GM10266 (cell line): ENCODE results near the gene PBX4.
A peak's percentile ranks its signal among the peaks of the same experiment; 100 is the strongest.

ENCODE experiments used
- DNase-seq: peaks from one replicate; pipeline ENCODE4 v3.0.0; 2012; ENCODE audit errors: extremely low spot score
- TF ChIP-seq, protein P1 (sequence below): IDR thresholded peaks from 2 replicates; pipeline ENCODE4 v1.5.1; 2012; ENCODE audit warnings: mild to moderate bottlenecking, low read depth; ENCODE audit not compliant: control insufficient read depth, insufficient read depth; ENCODE audit errors: missing control alignments

The PBX4 gene

DNA sequence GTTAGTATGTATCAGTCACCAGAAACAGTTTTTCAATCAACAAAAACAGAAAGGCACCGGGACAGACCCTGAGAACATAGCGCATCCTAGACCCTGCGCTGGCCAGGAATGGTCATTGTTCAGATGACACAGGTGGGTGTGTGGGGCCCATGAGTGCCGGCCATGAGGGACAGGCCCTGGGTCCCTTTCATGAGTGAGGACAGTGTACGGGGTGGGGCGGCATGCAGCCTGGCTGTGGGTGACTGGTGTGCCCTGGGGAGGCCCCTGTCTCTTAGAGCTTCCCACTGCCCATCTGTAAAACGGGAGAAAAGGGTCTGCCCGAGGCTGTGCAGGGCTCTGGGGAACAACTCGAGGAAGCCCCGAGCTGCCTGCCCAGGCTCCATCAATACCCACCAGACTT, 25.8 kb downstream of the PBX4 start:
- TF ChIP-seq, protein P1, sequence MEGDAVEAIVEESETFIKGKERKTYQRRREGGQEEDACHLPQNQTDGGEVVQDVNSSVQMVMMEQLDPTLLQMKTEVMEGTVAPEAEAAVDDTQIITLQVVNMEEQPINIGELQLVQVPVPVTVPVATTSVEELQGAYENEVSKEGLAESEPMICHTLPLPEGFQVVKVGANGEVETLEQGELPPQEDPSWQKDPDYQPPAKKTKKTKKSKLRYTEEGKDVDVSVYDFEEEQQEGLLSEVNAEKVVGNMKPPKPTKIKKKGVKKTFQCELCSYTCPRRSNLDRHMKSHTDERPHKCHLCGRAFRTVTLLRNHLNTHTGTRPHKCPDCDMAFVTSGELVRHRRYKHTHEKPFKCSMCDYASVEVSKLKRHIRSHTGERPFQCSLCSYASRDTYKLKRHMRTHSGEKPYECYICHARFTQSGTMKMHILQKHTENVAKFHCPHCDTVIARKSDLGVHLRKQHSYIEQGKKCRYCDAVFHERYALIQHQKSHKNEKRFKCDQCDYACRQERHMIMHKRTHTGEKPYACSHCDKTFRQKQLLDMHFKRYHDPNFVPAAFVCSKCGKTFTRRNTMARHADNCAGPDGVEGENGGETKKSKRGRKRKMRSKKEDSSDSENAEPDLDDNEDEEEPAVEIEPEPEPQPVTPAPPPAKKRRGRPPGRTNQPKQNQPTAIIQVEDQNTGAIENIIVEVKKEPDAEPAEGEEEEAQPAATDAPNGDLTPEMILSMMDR = no peak
- DNase-seq = no peak

DNA sequence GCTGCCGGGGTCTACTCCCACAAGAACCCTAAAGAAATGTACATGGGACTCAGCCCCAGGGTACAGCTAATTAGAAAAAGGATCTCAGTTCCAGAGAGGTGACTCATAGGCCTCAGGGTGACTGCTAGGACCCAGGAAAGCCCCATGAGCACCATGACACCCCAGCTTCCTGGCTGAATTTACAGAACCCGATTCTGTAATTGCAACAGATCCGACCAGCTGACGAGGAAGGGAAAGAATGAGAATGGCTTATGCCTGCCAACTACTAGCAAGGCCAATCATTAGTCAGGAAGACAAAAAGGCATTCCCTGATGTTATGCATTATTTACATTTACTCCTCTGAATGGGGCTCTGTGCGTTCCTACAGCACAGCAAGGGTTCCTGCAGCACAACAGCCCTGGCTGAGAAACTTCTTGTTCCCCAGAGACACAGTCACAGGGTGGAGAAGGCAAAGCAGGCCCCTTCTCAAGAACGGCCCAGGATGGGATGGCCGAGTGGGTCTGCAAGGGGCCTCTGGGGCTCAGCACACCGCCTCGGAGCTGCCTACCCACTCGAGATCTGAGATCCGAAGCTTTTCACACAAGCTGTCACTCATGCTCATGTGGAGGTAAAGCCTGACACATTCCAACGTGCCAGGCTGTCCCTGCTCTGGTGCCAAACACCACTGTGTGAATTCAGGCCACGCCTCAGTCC, 27.2 kb downstream of the PBX4 start:
- DNase-seq = peak; percentile 72
- TF ChIP-seq, protein P1 = no peak

DNA sequence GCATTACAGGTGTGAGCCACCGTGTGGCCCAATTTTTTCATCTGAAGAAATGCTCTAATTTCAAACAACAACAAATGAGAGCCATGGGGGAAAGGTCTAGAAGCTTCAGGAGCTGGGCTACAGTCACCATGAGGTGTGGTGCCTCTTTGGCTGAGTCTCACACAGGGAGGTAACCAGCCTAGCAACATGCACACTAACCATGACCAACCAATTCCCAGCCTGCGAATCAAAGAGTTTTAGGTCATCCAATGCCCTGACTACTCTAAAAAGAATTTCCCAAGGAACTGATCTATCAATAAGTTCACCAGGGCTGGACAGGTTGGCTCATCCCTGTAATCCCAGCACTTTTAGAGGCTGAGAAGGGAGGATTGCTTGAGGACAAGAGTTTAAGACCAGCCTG, 29.9 kb downstream of the PBX4 start:
- TF ChIP-seq, protein P1 = no peak
- no peak for DNase-seq

DNA sequence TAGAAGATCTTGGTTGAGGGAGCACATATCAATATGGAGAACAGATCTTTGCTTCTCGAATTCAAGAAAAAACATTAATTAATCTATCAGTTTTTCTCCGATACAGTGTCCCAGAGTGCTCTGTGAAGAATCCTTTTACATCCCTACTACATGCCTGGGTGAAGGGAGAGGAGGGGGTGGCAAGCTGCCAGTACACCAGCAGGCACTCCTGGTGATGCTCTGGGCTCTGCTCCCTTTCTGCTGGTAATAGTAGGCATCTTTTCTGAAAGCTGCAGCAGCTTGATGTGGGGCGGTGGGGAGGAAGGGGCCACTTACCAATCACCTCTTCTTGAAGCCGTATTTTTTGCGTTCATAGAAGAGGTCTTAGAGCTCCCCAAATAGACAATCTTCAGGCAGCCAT, 30.7 kb downstream of the PBX4 start:
- no peak for DNase-seq
- TF ChIP-seq, protein P1 = no peak

DNA sequence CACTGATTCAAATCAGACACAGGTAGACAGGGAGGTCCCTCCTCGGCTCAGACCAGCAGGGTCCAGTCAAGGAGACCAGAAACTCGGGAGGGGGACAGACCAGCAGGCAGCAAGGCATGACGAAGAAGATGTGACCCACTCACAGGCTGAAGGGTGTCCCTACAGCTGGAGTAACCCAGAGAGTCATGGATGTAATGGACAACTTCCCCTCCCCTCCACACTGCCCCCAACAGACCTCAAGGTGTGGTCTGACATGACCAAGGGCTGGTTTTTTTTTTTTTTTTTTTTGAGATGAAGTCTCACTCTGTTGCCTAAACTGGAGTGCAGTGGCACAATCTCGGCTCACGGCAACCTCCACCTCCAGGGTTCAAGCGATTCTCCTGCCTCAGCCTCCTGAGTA, 34.1 kb downstream of the PBX4 start:
- DNase-seq = no peak
- TF ChIP-seq, protein P1 = no peak

DNA sequence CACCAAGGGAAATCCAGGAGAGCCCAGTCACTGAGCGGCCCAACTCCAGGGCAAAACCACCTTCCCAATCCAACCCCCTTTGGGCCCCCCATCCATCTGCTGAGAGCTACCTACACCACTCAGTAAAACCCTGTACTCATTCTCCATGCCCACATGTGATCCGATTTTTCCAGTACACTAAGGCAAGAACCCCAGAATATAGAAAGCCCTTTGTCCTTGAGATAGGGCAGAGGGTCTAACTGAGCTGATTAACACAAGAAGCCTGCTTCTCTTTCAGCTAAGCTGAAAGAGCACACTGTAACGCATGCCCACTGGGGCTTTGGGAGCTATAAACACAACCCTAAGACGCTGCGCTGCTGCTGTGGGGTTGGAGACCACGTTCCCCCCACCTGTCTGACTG, 36.0 kb downstream of the PBX4 start:
- TF ChIP-seq, protein P1 = no peak
- DNase-seq = no peak

DNA sequence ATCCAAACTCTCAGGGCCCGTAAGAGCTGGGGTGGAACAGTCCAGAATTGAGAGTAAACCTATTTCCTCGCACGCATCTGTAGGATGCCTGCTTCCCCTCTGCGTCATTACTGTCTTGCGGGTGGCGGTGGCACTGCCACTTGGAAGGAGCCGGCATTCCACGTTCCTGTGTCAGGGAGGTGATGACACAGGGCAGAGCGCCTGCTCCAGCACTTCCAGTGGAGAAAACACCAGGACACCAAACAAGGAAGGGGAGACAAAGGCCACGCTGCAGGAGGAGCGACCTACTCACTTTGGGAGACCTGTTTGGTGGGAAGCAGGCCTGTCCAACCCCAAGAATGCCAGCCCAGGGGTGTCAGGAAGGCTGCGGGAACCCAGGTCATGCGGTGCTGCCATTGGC, 37.1 kb downstream of the PBX4 start:
- no peak for DNase-seq

More for the DNA sequence above, 37.1 kb downstream of the PBX4 start:
- TF ChIP-seq, protein P1 = no peak
